GM21367 (cell line): ENCODE results near the gene SPG7.

Experiments used
- ATAC-seq: cut with Tn5 transposase; IDR thresholded peaks from one replicate; pipeline ENCODE4 v1.9.1; 2021; ENCODE audit not compliant: unreplicated experiment

The SPG7 gene

GRCh38 chr16:89595330-89596060 lies 87.3 kb downstream of the SPG7 start:
- no peak for ATAC-seq

GRCh38 chr16:89596061-89596689 lies 88.0 kb downstream of the SPG7 start:
- ATAC-seq = no peak

- ATAC-seq = no peak
Measured at GRCh38 chr16:89596957-89597649, 88.9 kb downstream of the SPG7 start.

GRCh38 chr16:89598199-89598598 lies 90.0 kb downstream of the SPG7 start:
- no peak for ATAC-seq

GRCh38 chr16:89599451-89599858 lies 91.3 kb downstream of the SPG7 start:
- ATAC-seq = no peak

- no peak for ATAC-seq
Measured at GRCh38 chr16:89599902-89600301, 91.7 kb downstream of the SPG7 start.

GRCh38 chr16:89600427-89600826 lies 92.2 kb downstream of the SPG7 start:
- no peak for ATAC-seq

- ATAC-seq = no peak
Measured at GRCh38 chr16:89600956-89601355, 92.8 kb downstream of the SPG7 start.

- no peak for ATAC-seq
Measured at GRCh38 chr16:89601906-89602272, 93.7 kb downstream of the SPG7 start.

GRCh38 chr16:89602273-89602951 lies 94.2 kb downstream of the SPG7 start:
- no peak for ATAC-seq

GRCh38 chr16:89602952-89603590 lies 94.9 kb downstream of the SPG7 start:
- no peak for ATAC-seq

- ATAC-seq = no peak
Measured at GRCh38 chr16:89604764-89605163, 96.6 kb downstream of the SPG7 start.

GRCh38 chr16:89605186-89605970 lies 97.2 kb downstream of the SPG7 start:
- ATAC-seq = no peak

GRCh38 chr16:89606006-89606405 lies 97.8 kb downstream of the SPG7 start:
- no peak for ATAC-seq
